GM19372 (cell line): ENCODE results near the gene SMAD6.

ENCODE experiments used
- ATAC-seq: cut with Tn5 transposase; IDR thresholded peaks from one replicate; pipeline ENCODE4 v1.9.1; 2021; ENCODE audit warnings: mild to moderate bottlenecking, low read depth, moderate library complexity; ENCODE audit not compliant: unreplicated experiment

SMAD6 gene

GRCh38 chr15:66784174-66784573, 82.1 kb downstream of the SMAD6 start:
- ATAC-seq, result no peak

- ATAC-seq, result no peak
Observed at GRCh38 chr15:66785637-66786036, 83.6 kb downstream of the SMAD6 start.

GRCh38 chr15:66786222-66786621, 84.2 kb downstream of the SMAD6 start:
- ATAC-seq, result no peak

- ATAC-seq, result no peak
Observed at GRCh38 chr15:66786708-66787488, 84.9 kb downstream of the SMAD6 start.

- ATAC-seq, result no peak
Observed at GRCh38 chr15:66787489-66787871, 85.4 kb downstream of the SMAD6 start.

GRCh38 chr15:66788024-66788423, 86.0 kb downstream of the SMAD6 start:
- no peak for ATAC-seq

- no peak for ATAC-seq
Observed at GRCh38 chr15:66789029-66790025, 87.3 kb downstream of the SMAD6 start.

GRCh38 chr15:66795851-66796250, 93.8 kb downstream of the SMAD6 start:
- no peak for ATAC-seq

GRCh38 chr15:66796343-66796742, 94.3 kb downstream of the SMAD6 start:
- no peak for ATAC-seq

- no peak for ATAC-seq
Observed at GRCh38 chr15:66797921-66798320, 95.9 kb downstream of the SMAD6 start.

GRCh38 chr15:66798426-66799061, 96.5 kb downstream of the SMAD6 start:
- ATAC-seq, result no peak

GRCh38 chr15:66799242-66799641, 97.2 kb downstream of the SMAD6 start:
- ATAC-seq, result no peak

GRCh38 chr15:66800584-66801235, 98.7 kb downstream of the SMAD6 start:
- ATAC-seq, result no peak

GRCh38 chr15:66801266-66801665, 99.2 kb downstream of the SMAD6 start:
- no peak for ATAC-seq

- no peak for ATAC-seq
Observed at GRCh38 chr15:66802025-66803001, 100.3 kb downstream of the SMAD6 start.

GRCh38 chr15:66803182-66803729, 101.2 kb downstream of the SMAD6 start:
- ATAC-seq, result no peak

GRCh38 chr15:66803749-66804148, 101.7 kb downstream of the SMAD6 start:
- no peak for ATAC-seq

GRCh38 chr15:66805202-66805885, 103.3 kb downstream of the SMAD6 start:
- no peak for ATAC-seq
